C4-2B (cell line): ENCODE results near the gene METTL26.

ENCODE experiments used
- ZFX ChIP-seq: fragments of 450-650 bp; IDR thresholded peaks from 2 replicates; pipeline ENCODE4 v1.6.1; 2017
- TF ChIP-seq, protein P1 (sequence below): fragments of 450-650 bp; conservative IDR thresholded peaks from 2 replicates; pipeline ENCODE4 v1.5.1; 2017; ENCODE audit warnings: mild to moderate bottlenecking

DNA sequence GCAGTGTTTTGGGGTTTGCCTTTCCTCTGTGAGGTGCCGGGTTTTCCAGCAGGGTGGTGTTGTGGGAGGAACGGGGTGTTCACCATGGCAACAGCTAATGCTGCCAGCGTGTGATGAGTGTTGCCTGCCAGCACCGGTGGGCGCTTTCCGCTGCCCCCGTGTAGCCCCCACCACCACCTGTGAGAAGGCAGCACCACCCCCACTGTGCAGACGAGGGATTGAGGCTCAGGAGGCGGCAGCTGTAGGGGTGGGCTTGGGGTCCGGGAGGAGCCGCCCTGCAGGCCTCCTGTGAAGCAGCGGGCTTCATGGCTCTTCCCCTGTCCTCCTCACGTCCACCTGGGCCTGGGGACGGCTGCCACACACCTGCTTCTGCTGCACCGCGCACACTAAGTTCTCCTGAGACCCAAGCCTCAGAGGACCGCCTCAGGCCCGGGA lies 41.0 kb downstream of the METTL26 start:
- TF ChIP-seq, protein P1, sequence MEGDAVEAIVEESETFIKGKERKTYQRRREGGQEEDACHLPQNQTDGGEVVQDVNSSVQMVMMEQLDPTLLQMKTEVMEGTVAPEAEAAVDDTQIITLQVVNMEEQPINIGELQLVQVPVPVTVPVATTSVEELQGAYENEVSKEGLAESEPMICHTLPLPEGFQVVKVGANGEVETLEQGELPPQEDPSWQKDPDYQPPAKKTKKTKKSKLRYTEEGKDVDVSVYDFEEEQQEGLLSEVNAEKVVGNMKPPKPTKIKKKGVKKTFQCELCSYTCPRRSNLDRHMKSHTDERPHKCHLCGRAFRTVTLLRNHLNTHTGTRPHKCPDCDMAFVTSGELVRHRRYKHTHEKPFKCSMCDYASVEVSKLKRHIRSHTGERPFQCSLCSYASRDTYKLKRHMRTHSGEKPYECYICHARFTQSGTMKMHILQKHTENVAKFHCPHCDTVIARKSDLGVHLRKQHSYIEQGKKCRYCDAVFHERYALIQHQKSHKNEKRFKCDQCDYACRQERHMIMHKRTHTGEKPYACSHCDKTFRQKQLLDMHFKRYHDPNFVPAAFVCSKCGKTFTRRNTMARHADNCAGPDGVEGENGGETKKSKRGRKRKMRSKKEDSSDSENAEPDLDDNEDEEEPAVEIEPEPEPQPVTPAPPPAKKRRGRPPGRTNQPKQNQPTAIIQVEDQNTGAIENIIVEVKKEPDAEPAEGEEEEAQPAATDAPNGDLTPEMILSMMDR = no peak
- no peak for TF ChIP-seq ZFX
